ENCODE results near the gene MYOM3.

MYOM3 gene

GRCh38 chr1:24111996-24112779 is at the start of gene MYOM3:
MYOM3 (minus strand) TSS chr1:24112135; CDS start chr1:24108636, 3,499 bp downstream.
- no peak for DNase-seq

- no peak for DNase-seq
These were observed 49.3 kb upstream of the MYOM3 start for GRCh38 chr1:24161270-24161669.

- DNase-seq: no peak
These were observed 47.4 kb upstream of the MYOM3 start for GRCh38 chr1:24159366-24159765.

- DNase-seq: no peak
These were observed 46.1 kb upstream of the MYOM3 start for GRCh38 chr1:24157918-24158481.

GRCh38 chr1:24156542-24157260 is 44.8 kb upstream of the MYOM3 start:
- no peak for DNase-seq

GRCh38 chr1:24155011-24155782 is 43.3 kb upstream of the MYOM3 start:
- DNase-seq: no peak

- DNase-seq: no peak
These were observed 42.3 kb upstream of the MYOM3 start for GRCh38 chr1:24154215-24154614.

- DNase-seq: no peak
These were observed 40.9 kb upstream of the MYOM3 start for GRCh38 chr1:24152631-24153494.

GRCh38 chr1:24151175-24151533 is 39.2 kb upstream of the MYOM3 start:
- DNase-seq: no peak

GRCh38 chr1:24150234-24151174 is 38.6 kb upstream of the MYOM3 start:
- peak; percentile 6 to 75 for DNase-seq

GRCh38 chr1:24149866-24150233 is 37.9 kb upstream of the MYOM3 start:
- no peak for DNase-seq

GRCh38 chr1:24147816-24148215 is 35.9 kb upstream of the MYOM3 start:
- no peak for DNase-seq

- no peak for DNase-seq
These were observed 35.3 kb upstream of the MYOM3 start for GRCh38 chr1:24147194-24147593.

GRCh38 chr1:24142546-24143534 is 30.9 kb upstream of the MYOM3 start, which contains the start of gene IL22RA1:
IL22RA1 (minus strand) TSS chr1:24143140; CDS start chr1:24143082, 58 bp downstream.
- DNase-seq: no peak

GRCh38 chr1:24141311-24141997 is 29.5 kb upstream of the MYOM3 start:
- DNase-seq: no peak

GRCh38 chr1:24140741-24141181 is 28.8 kb upstream of the MYOM3 start:
- DNase-seq: no peak

- no peak for DNase-seq
These were observed 28.0 kb upstream of the MYOM3 start for GRCh38 chr1:24139841-24140425.

- no peak for DNase-seq
These were observed 27.2 kb upstream of the MYOM3 start for GRCh38 chr1:24139222-24139489.
